ENCODE measurements around the gene ROBO4.
A peak's percentile ranks its signal among the peaks of the same experiment; 100 is the strongest.

The ROBO4 gene

DNA sequence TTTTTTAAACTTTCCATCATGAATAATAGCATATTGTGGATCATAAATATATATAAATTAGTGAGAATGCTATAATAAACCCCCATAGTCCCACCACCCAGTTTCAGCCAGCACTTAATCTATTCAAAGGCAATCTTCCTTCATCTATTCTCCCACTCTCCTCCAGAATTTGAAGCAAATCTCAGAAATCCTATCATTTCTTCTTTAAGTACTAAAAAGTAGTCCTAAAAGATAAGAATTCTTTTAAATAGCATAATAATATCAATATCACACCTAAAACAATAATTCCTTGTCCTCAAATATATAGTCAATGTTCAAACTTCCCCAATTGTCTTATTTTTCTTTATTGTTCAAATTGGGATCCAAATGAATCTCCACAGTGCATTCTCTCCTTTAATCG lies 57.0 kb downstream of the ROBO4 start:
- ChIA-PET CTCF (interaction anchor here (1.7 kb wide), 1 partner anchor 26 kb away, joined by 7 read pairs; no protein-coding TSS in a partner anchor), POLR2A (no interaction called here)
- TF ChIP-seq, protein P1, sequence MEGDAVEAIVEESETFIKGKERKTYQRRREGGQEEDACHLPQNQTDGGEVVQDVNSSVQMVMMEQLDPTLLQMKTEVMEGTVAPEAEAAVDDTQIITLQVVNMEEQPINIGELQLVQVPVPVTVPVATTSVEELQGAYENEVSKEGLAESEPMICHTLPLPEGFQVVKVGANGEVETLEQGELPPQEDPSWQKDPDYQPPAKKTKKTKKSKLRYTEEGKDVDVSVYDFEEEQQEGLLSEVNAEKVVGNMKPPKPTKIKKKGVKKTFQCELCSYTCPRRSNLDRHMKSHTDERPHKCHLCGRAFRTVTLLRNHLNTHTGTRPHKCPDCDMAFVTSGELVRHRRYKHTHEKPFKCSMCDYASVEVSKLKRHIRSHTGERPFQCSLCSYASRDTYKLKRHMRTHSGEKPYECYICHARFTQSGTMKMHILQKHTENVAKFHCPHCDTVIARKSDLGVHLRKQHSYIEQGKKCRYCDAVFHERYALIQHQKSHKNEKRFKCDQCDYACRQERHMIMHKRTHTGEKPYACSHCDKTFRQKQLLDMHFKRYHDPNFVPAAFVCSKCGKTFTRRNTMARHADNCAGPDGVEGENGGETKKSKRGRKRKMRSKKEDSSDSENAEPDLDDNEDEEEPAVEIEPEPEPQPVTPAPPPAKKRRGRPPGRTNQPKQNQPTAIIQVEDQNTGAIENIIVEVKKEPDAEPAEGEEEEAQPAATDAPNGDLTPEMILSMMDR (IDR thresholded peaks at IDR 0.05; ENCODE audit: control extremely low read depth, extremely low read depth, low read depth, missing control alignments), result no peak
- DNase-seq (ENCODE audit: extremely low spot score), result no peak

DNA sequence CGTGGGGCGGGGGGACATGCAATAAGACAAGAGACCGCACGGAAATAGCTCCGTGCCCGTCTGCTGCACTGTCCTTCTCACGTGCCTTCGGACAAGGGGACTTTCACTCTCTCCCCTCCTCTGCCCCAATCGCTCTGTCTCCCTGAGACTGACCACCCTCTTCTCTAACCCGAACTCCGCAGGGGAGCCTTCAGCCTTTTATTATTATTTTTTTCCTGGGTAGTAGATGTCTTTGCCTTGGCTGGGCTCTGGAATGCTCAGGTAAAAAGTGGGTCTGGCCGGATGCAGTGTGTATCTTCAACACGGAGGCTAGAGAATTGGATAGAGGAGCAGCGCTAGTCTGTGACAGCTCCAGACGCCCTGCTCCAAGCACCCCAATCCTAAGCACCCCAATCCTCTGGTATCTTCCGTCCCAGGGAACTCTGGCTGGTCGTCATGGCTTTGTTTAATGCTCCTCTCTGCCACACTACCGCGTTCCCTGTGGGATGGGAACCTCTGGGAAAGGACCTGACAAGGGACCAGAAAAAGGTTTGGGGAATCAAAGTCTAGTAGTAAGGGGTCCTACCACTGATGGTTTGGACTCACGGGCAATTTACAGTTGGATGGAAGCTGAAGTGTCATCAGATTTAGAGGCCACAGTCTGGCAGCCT lies 57.6 kb downstream of the ROBO4 start:
- TF ChIP-seq, protein P1 (IDR thresholded peaks at IDR 0.05; ENCODE audit: control extremely low read depth, extremely low read depth, low read depth, missing control alignments), result no peak
- no peak for DNase-seq (ENCODE audit: extremely low spot score)
- CTCF ChIA-PET, result interaction anchor here (1.7 kb wide), 1 partner anchor 26 kb away, joined by 7 read pairs; no protein-coding TSS in a partner anchor
- POLR2A ChIA-PET, result no interaction called here

DNA sequence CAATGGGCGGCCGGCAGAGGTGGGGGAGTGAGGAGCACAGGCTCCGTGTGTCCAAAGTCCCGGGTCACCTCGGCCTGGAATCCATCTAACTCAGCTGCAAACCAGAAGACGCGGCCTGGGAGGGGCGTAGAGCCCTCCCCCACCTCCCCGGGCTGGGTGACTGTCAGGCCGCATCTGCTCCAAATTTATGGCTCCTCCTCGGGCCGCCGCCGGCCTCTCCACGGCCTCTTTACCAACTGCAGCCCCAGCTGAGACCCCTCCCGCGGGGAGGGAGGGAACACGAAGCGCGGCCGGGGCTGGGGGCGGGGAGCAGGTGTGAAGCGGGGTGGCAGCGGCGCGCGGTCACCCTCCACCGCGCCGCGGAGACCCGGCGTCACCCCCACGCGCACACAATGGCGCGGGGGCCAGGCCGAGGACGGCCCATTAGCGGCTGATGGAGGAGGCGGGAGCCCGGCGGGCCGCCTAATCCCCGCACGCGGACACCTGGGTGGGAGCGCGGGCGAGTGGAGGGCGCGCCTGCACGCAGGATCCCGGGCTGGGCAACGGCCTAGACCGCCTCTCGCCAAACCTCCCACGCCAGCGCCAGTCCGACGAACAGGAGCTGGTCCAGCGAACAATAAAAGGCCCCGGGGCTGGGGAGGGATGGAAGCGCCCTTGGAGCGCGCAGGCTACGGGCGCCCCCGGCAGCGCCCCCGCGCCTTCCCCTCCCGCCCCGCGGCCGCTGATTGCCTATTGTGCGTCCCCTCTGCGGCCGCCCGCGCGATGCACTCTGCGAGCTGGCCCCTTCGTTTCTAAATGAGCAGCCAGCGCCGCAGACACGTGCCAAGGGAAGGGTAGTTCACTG lies 58.3 kb downstream of the ROBO4 start:
- ChIA-PET CTCF (interaction anchor here (0.8 to 4.9 kb wide), 5 partner anchors 27 to 197 kb away, joined by 3 to 67 read pairs (median 8); no protein-coding TSS in a partner anchor), POLR2A (interaction anchor here (0.6 kb wide), 1 partner anchor 180 kb away, joined by 3 read pairs; no protein-coding TSS in a partner anchor)
- TF ChIP-seq, protein P1 (IDR thresholded peaks at IDR 0.05; ENCODE audit: control extremely low read depth, extremely low read depth, low read depth, missing control alignments), result no peak
- DNase-seq (ENCODE audit: extremely low spot score), result peak; percentile 18

DNA sequence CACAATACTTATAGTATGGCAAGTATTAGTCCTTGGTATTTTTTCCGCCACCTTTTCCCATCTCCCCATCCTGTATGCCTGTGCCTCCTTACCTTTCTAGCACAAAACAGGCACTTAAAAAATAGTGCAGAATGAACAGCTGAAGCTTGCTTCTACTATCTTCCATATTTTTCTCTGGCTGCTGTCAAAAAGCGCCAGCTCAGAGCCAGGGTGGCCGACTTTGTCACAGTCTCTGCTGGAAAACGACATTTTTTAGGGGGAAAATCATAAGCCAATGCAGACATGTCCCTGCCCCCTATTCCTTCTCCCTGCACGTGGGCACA lies 58.9 kb downstream of the ROBO4 start:
- DNase-seq (ENCODE audit: extremely low spot score), result no peak
- ChIA-PET POLR2A (no interaction called here), CTCF (interaction anchor here (0.8 to 4.9 kb wide), 14 partner anchors 8 to 213 kb away, joined by 3 to 67 read pairs (median 4); partner anchors contain the start of genes SIAE and SPA17)
- TF ChIP-seq, protein P1 (IDR thresholded peaks at IDR 0.05; ENCODE audit: control extremely low read depth, extremely low read depth, low read depth, missing control alignments), result no peak

DNA sequence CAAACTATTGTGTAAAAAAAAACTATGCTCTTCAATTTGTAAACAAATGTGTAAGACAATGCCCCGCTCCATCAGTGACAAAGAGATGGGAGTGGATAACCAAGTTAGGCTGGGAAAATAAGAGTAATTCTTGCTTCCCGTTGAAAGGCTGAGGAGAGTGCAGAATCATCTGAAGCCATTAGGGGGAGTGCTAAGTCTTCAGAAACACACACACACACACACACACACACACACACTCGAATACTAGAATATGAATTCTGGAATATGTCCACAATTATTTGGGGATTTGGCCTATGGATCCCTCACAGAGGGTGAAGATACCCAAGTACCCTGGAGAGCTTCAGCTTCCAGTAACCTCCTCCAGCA lies 60.2 kb downstream of the ROBO4 start:
- DNase-seq (ENCODE audit: extremely low spot score), result peak; percentile 44
- TF ChIP-seq, protein P1 (IDR thresholded peaks at IDR 0.05; ENCODE audit: control extremely low read depth, extremely low read depth, low read depth, missing control alignments), result peak; percentile 69
- CTCF ChIA-PET, result interaction anchor here (0.6 to 4.9 kb wide), 39 partner anchors 8 to 305 kb away, joined by 3 to 67 read pairs (median 4); partner anchors contain the start of gene MSANTD2
- POLR2A ChIA-PET, result interaction anchor here (0.7 kb wide), 1 partner anchor 216 kb away, joined by 4 read pairs; no protein-coding TSS in a partner anchor

DNA sequence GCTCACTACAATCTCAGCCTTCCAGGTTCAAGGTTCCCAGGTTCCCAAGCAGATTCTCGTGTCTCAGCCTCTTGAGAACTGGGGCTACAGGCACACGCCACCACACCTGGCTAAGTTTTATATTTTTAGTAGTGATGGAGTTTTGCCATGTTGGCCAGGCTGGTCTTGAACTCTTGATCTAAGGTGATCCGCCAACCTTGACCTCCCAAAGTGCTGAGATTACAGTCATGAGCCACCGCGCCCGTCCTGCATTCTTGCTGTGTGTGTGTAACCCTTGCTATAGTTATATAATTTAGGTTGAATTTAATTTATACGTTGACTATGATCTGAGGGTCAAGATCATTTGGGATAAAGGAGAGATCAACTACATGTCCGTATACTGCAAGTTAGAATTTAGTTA lies 61.7 kb downstream of the ROBO4 start:
- TF ChIP-seq, protein P1 (IDR thresholded peaks at IDR 0.05; ENCODE audit: control extremely low read depth, extremely low read depth, low read depth, missing control alignments), result no peak
- CTCF ChIA-PET, result interaction anchor here (0.8 to 4.9 kb wide), 27 partner anchors 10 to 434 kb away, joined by 3 to 67 read pairs (median 6); partner anchors contain the start of genes MSANTD2 and ROBO3
- POLR2A ChIA-PET, result no interaction called here

More for the DNA sequence above, 61.7 kb downstream of the ROBO4 start:
- DNase-seq (ENCODE audit: extremely low spot score), result no peak
